OCI-LY1 (cell line): ENCODE data around the gene GRIA1.

Source experiments
- CTCF ChIP-seq: fragments of 200-600 bp; sonication (generic), shearing (Covaris generic); IDR thresholded peaks from 2 replicates; pipeline ENCODE4 v1.5.1; 2017; ENCODE audit warnings: mild to moderate bottlenecking, antibody characterized with exemption, low read length, moderate library complexity, mixed read lengths
- EZH2 ChIP-seq: fragments of 200-600 bp; sonication (generic), shearing (Covaris generic); IDR thresholded peaks from 2 replicates; pipeline ENCODE4 v1.8.0; 2017; ENCODE audit warnings: borderline replicate concordance, mixed run types, mild to moderate bottlenecking, antibody characterized with exemption, low read length, moderate library complexity, mixed read lengths

GRCh38 chr5:153459051-153459743, 31.3 kb upstream of the GRIA1 start:
- TF ChIP-seq CTCF (no peak), EZH2 (no peak)
